NCI-H187 (cell line): Measurements from ENCODE around the gene HOXD11.
A peak's percentile ranks its signal among the peaks of the same experiment; 100 is the strongest.

Source experiments
- DNase-seq, 2 experiments: peaks; one replicate each; lab custom pipeline; 2025; lab: John Stamatoyannopoulos, UW

Gene HOXD11

GRCh38 chr2:176093145-176093897 is 13.8 kb upstream of the HOXD11 start:
- DNase-seq = no peak

- no peak for DNase-seq
Measured at GRCh38 chr2:176093898-176094249, 13.2 kb upstream of the HOXD11 start.

GRCh38 chr2:176094349-176094748 is 12.7 kb upstream of the HOXD11 start:
- DNase-seq = no peak

GRCh38 chr2:176095421-176095820 is 11.7 kb upstream of the HOXD11 start:
- DNase-seq = no peak

- DNase-seq = no peak
Measured at GRCh38 chr2:176096243-176096985, 10.7 kb upstream of the HOXD11 start.

GRCh38 chr2:176096986-176097819 is 9.9 kb upstream of the HOXD11 start:
- DNase-seq = peak; percentile 52 to 53

- no peak for DNase-seq
Measured at GRCh38 chr2:176097820-176098365, 9.2 kb upstream of the HOXD11 start.

GRCh38 chr2:176098366-176099158 is 8.5 kb upstream of the HOXD11 start:
- DNase-seq = no peak

GRCh38 chr2:176099159-176099727 is 7.8 kb upstream of the HOXD11 start:
- no peak for DNase-seq

GRCh38 chr2:176099728-176100546 is 7.1 kb upstream of the HOXD11 start, which contains the start of gene HOXD12:
HOXD12 (plus strand) TSS chr2:176099795; CDS start chr2:176099802, 7 bp downstream.
- no peak for DNase-seq

GRCh38 chr2:176100547-176101140 is 6.4 kb upstream of the HOXD11 start:
- no peak for DNase-seq

- no peak for DNase-seq
Measured at GRCh38 chr2:176101216-176101830, 5.8 kb upstream of the HOXD11 start.

- no peak for DNase-seq
Measured at GRCh38 chr2:176101842-176102241, 5.2 kb upstream of the HOXD11 start.

- no peak for DNase-seq
Measured at GRCh38 chr2:176102309-176102866, 4.7 kb upstream of the HOXD11 start.

- DNase-seq = no peak
Measured at GRCh38 chr2:176103194-176103593, 3.9 kb upstream of the HOXD11 start.

- no peak for DNase-seq
Measured at GRCh38 chr2:176103742-176104315, 3.3 kb upstream of the HOXD11 start.

- no peak for DNase-seq
Measured at GRCh38 chr2:176104316-176105077, 2.6 kb upstream of the HOXD11 start.
